HCT116 (cell line): ENCODE data around the gene TICAM2.

Experiments
- CTCF ChIP-seq, 3 experiments: fragments of 200-600 bp in 1 of 3; sonication (generic) in 1 of 3; IDR thresholded peaks in 2 of 3; conservative IDR thresholded peaks in 1 of 3; 2 replicates each; pipeline ENCODE4 v1.5.1; 2012 to 2017; ENCODE audit warnings: low read depth in 2 of 3, low read length in 2 of 3, antibody characterized with exemption in 1 of 3, borderline replicate concordance in 1 of 3, control low read depth in 1 of 3, mild to moderate bottlenecking in 1 of 3, mixed read lengths in 1 of 3, mixed run types in 1 of 3, moderate library complexity in 1 of 3; ENCODE audit not compliant: insufficient read depth in 1 of 3
- TCF7L2 ChIP-seq: IDR thresholded peaks from 2 replicates; pipeline ENCODE4 v1.7.0; 2011; ENCODE audit warnings: borderline replicate concordance, inconsistent platforms; ENCODE audit not compliant: insufficient read depth, insufficient read length; ENCODE audit errors: extremely low read depth
- YY1 ChIP-seq: IDR thresholded peaks from 2 replicates; pipeline ENCODE4 v1.6.1; 2011; ENCODE audit warnings: low read length, low read depth, moderate library complexity, mild to moderate bottlenecking; ENCODE audit not compliant: insufficient replicate concordance; ENCODE audit errors: extremely low read depth
- ZNF274 ChIP-seq: fragments of 200-500 bp; sonication (Bioruptor generic); IDR thresholded peaks from 2 replicates; pipeline ENCODE4 v1.6.1; 2014; ENCODE audit warnings: mild to moderate bottlenecking, low read depth, low read length, inconsistent platforms

DNA sequence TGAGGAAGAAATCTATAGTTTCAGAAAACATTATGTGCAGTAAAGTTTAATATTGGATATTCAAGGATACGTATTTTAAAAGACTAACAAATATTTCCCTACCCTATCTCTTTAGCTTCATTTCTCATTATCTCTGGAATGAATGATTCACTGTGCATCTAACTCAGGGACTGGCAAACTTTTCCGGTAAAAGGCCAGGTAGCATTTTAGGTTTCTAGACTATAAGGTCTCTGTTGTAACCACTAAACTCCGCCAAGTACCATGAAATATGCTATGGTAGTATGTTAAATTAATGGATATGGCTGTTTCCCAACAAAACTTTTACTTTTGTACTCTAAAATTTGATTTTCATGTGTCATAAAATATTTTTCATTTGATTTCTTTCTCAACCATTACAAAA, 70.9 kb downstream of the TICAM2 start:
- TF ChIP-seq TCF7L2 (no peak), CTCF (IDR thresholded peaks at IDR 0.05 in 2 of 3, conservative IDR thresholded peaks at IDR 0.05 in 1 of 3; ENCODE audit: borderline replicate concordance in 1 of 3, insufficient read depth in 1 of 3, low read depth in 2 of 3, low read length in 2 of 3) (no peak), ZNF274 (no peak), YY1 (no peak)
